Measurements from ENCODE around the gene PDPR.
"Not testable (repeated sequence)": the region's sequence is repeated elsewhere in the genome, so short reads cannot be mapped to it uniquely, and the experiment has no call there.

The PDPR gene

DNA sequence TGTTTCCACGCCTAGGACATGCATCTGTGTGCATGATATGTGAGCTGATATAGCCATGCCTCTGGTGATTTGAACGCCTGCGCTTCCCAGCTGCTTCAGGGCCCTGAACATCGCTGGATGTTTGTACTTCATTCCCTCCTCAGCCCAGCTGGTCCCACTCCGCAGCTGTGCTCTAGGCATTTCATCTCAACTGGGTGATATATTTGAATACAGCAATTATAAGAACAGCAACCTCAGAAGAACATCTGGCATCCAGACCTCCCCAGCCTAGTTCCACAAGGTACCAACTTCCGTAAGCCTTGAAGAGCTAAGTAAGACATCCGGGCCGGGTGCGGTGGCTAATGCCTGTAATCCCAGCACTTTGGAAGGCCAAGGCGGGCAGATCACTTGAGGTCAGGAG is 52.6 kb downstream of the PDPR start:
- DNase-seq, result not testable (repeated sequence)

- not testable (repeated sequence) for DNase-seq
These were observed 59.2 kb downstream of the PDPR start, which contains the start of gene CLEC18C for GRCh38 chr16:70173212-70173837. TSS of gene CLEC18C (plus strand) at chr16:70173787. CDS start at chr16:70174279, 492 bp downstream.

DNA sequence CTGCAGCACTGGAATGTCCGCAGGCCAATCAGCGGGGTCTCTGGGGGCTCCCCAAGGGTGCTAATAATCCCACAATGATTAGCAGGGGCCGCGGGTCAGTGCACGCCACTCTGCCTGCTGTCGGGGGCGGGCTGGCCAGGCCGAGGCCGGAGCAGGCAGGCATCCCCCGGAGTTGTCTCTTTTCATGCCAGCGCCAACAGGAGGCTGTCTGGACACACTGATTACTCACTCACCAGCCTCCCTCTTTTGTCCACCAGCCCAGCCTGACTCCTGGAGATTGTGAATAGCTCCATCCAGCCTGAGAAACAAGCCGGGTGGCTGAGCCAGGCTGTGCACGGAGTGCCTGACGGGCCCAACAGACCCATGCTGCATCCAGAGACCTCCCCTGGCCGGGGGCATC is 59.8 kb downstream of the PDPR start:
- DNase-seq, result not testable (repeated sequence)

- not testable (repeated sequence) for DNase-seq
These were observed 60.3 kb downstream of the PDPR start for GRCh38 chr16:70174387-70174932.

DNA sequence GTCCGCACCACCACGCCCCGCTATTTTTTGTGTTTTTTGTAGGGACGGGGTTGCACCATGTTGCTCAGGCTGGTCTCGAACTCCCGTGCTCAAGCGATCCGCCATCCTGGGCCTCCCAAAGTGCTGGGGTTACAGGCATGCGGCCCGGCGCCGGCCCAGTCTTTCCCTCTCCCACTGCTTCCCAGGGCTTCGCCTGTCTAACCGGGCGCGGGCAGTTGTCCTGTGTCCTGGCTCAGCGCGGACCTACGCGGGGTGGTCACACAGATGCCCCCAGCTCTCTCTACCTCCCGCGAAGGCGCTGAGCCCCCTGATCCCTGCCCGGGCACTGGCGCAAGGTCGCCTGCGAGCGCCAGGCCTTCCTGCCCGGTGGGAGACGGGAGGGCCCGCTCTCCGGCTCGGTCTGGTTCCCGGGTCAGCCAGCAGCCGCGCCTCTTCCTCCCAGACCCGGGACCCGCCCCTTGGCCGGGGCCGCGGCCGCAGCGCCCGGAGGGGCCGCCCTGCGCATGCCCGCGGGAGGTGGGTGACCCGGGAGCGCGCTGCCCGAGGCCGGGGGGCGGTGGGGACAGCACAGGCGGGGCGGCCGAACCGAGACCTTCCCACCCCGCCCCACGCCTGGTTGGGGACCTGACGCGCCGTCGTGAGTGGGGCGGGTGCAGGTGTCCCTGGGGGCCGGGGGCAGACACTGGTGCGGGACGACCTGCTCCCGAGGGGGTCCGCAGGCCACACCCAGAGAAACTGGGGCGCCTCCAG is 73.9 kb downstream of the PDPR start:
- not testable (repeated sequence) for DNase-seq

GRCh38 chr16:70188608-70188915 is 74.4 kb downstream of the PDPR start:
- DNase-seq, result not testable (repeated sequence)

- not testable (repeated sequence) for DNase-seq
These were observed 76.4 kb downstream of the PDPR start for GRCh38 chr16:70190574-70190973.

DNA sequence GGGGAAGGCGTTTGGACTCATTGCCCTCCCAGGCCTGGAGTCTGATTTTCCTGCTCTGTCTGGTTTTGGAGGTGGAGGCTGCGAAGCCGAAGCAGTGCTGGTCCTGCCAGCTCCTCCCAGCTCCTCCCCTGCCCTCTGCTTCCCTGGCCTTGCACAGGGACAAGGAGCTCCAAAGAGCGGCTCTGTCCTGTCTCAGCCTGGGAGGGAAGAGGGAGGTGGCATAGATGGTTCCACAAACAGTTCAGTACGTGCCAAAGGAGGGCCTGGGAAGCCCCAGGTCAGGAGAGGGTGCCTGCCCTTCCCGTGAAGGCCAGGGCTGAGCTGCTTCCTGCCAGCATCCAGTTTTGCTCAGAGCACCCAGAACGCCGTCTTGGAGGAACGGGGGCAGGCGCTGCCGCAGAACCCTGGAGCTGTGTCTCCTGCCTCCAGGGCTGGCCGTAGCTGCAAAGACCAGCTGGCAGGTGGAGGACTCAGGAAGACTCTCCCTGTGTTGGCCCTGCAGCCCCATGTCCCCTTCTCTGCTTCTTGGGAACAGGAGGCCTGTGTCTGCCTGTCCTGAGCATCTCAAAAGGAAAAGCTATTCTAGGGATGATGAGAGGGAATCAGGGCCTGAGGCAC is 82.7 kb downstream of the PDPR start:
- DNase-seq, result not testable (repeated sequence)

GRCh38 chr16:70197611-70198010 is 83.5 kb downstream of the PDPR start:
- not testable (repeated sequence) for DNase-seq

- not testable (repeated sequence) for DNase-seq
These were observed 84.1 kb downstream of the PDPR start for GRCh38 chr16:70198230-70198629.

- DNase-seq, result not testable (repeated sequence)
These were observed 84.5 kb downstream of the PDPR start for GRCh38 chr16:70198666-70199065.

DNA sequence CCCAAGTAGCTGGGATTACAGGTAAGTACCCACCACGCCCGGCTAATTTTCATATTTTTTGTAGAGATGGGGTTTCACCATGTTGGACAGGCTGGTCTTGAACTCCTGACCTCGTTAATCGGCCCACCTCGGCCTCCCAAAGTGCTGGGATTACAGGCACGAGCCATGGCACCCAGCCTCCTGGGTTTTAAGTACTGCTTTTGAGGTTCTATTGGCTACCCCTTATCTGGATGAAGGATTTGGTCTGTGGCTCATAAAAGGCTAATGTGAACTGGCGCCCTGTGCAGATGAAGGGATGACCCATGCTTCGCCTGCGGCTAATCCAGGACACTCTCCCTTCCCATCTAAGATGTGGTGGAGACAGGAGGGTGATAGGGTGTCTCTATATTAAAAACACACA is 85.0 kb downstream of the PDPR start:
- DNase-seq, result not testable (repeated sequence)

GRCh38 chr16:70200063-70200462 is 85.9 kb downstream of the PDPR start:
- DNase-seq, result not testable (repeated sequence)

DNA sequence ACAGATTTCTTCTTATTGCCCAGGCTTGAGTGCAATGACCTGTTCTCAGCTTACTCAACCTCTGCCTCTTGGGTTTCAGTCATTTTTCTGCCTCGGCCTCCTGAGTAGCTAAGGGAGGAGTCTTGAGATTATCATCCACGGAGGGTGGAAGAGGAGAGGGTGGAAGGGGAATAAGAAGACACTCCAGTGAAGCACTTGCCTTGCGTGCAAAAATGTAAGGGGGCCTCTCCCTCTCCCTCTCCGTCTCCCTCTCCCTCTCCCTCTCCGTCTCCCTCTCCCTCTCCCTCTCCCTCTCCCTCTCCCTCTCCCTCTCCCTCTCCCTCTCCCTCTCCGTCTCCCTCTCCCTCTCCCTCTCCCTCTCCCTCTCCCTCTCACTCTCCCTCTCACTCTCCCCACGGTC is 89.4 kb downstream of the PDPR start:
- not testable (repeated sequence) for DNase-seq

- DNase-seq, result not testable (repeated sequence)
These were observed 89.9 kb downstream of the PDPR start for GRCh38 chr16:70204010-70204409.

- DNase-seq, result not testable (repeated sequence)
These were observed 90.7 kb downstream of the PDPR start for GRCh38 chr16:70204668-70205405.

GRCh38 chr16:70206382-70206781 is 92.2 kb downstream of the PDPR start:
- DNase-seq, result not testable (repeated sequence)
